ENCODE results near the gene MIX23. TPM values are rescaled to one million over a fixed set of nuclear protein-coding genes. Genes with fewer than 3 reads are reported as not detected.
A peak's percentile ranks its signal among the peaks of the same experiment; 100 is the strongest.

Gene MIX23
- total and polyA plus RNA-seq, 4 donors: 14.0 to 19.6 (median 16.8) TPM

DNA sequence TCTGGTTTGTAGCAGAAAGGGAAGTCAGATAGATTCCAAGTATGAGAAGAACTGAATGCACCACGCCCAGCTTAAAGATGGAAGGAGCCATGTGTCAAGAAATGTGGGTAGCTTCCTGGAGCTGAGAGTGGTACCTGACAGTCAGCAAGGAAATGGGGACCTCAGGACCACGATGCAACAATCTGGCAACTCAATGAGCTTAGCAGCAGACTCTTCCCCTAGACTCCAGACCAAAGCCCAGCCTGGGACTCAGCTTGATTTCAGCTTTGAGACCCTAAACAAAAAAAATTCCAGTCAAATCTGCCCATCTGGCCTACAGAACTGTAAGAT lies 24.4 kb downstream of the MIX23 start:
- Histone ChIP-seq H3K27ac (ENCODE audit: low read depth in 1 of 2, low read length in 2 of 2) (no peak overlapping the region), H3K36me3 (ENCODE audit: control insufficient read depth in 4 of 4, insufficient read depth in 3 of 4, low read depth in 1 of 4, low read length in 3 of 4) (peaks cover 3 to 15% (median 7%) of the 10 kb centered on the region in 4 donors), H3K27me3 (ENCODE audit: control insufficient read depth in 4 of 4, insufficient read depth in 4 of 4, low read length in 3 of 4) (no peaks in the 10 kb centered on the region), H3K4me1 (ENCODE audit: control insufficient read depth in 4 of 4, insufficient read depth in 4 of 4, low read length in 3 of 4) (peaks cover 0 to 8% (median 1%) of the 10 kb centered on the region in 4 donors), H3K4me3 (ENCODE audit: low read depth in 1 of 3, low read length in 3 of 3) (no peak overlapping the region), H3K9me3 (ENCODE audit: control insufficient read depth in 4 of 4, low read length in 3 of 4) (no peaks in the 10 kb centered on the region), H3K9ac (ENCODE audit: low read depth in 1 of 2, low read length in 2 of 2) (no peak overlapping the region)
- DNase-seq (ENCODE audit: low spot score): no peak
- TF ChIP-seq HNF4G (IDR thresholded peaks at IDR 0.05): no peak
- no peak for TF ChIP-seq YY1 (IDR thresholded peaks at IDR 0.05)
- TF ChIP-seq HNF4A (conservative IDR thresholded peaks at IDR 0.05): no peak
- TF ChIP-seq RXRA (IDR thresholded peaks at IDR 0.05): no peak
- no peak for TF ChIP-seq EGR1 (IDR thresholded peaks at IDR 0.05; ENCODE audit: low read depth in 2 of 2)
- TF ChIP-seq, protein P1, sequence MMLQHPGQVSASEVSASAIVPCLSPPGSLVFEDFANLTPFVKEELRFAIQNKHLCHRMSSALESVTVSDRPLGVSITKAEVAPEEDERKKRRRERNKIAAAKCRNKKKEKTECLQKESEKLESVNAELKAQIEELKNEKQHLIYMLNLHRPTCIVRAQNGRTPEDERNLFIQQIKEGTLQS (IDR thresholded peaks at IDR 0.05): no peak
- 94% methylated on average over 2 of the region's 2 CpGs for WGBS

DNA sequence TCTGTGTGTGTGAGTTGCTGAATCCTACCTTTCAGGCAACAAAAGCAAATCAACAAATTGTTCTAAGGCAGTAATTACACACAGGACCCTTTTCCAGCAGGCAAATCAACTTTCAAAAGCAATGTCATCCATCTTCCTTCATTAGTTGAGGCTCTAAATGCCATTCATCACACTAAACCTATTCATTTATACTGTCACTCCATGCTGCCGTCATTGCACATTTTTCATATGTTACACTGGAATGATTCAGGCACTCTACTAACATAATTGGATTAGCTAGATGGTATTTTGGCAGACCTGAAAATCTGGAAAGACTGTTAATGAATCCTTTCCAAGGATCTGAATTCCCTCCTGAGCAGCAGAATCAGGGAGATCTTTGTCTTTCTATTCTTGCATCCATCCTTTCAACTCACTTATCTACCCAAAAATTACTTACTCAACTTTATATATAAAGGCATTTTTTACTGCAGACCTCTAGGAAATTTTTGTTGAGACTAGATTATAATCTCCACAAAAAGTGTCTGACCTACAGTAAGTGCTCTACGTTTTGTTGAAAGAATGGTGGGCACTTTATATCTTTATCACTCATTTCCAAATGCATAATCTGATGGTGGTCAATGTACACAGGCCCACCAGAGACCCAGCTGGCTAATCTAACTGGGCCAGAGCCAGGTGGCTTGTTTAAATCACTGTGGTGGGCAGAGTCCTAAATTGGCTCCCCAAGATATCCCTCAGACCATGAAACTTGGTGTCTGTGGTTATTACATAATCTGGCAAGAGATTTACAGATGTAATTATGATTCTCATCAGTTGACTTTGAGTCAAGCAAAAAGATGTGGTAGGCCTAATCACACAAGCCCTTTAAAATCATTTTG lies 25.0 kb downstream of the MIX23 start:
- Histone ChIP-seq H3K27me3 (ENCODE audit: control insufficient read depth in 4 of 4, insufficient read depth in 4 of 4, low read length in 3 of 4) (no peaks in the 10 kb centered on the region), H3K36me3 (ENCODE audit: control insufficient read depth in 4 of 4, insufficient read depth in 3 of 4, low read depth in 1 of 4, low read length in 3 of 4) (peaks cover 3 to 15% (median 7%) of the 10 kb centered on the region in 4 donors)

DNA sequence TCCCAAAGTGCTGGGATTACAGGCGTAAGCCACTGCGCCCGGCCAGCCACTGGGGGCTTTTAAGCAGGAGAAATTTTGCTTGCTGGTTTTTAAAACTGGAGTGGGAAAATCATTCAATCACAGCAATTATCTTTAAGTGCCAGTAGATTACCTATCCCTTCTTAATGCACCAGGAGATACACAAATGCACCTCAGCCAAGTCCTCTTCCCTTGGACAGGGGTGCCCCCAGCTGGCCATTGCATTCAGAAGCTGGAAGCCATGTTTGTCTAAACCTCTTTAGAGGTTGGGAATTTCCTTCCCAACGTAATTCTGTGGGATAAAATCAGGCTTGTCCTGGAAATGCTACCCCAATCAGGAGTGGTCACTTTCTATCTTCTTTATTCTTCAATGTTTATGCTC lies 26.6 kb downstream of the MIX23 start:
- Histone ChIP-seq H3K9me3 (ENCODE audit: control insufficient read depth in 4 of 4, low read length in 3 of 4) (no peaks in the 10 kb centered on the region), H3K36me3 (ENCODE audit: control insufficient read depth in 4 of 4, insufficient read depth in 3 of 4, low read depth in 1 of 4, low read length in 3 of 4) (peaks cover 0 to 15% (median 6%) of the 10 kb centered on the region in 4 donors), H3K27ac (ENCODE audit: low read depth in 1 of 2, low read length in 2 of 2) (no peak overlapping the region), H3K4me1 (ENCODE audit: control insufficient read depth in 4 of 4, insufficient read depth in 4 of 4, low read length in 3 of 4) (peaks cover 0 to 10% (median 5%) of the 10 kb centered on the region in 4 donors), H3K27me3 (ENCODE audit: control insufficient read depth in 4 of 4, insufficient read depth in 4 of 4, low read length in 3 of 4) (no peaks in the 10 kb centered on the region), H3K9ac (ENCODE audit: low read depth in 1 of 2, low read length in 2 of 2) (no peak overlapping the region), H3K4me3 (ENCODE audit: low read depth in 1 of 3, low read length in 3 of 3) (no peak overlapping the region)
- 78% methylated on average over 4 of the region's 4 CpGs for WGBS
- no peak for DNase-seq (ENCODE audit: low spot score)
- TF ChIP-seq, protein P2, sequence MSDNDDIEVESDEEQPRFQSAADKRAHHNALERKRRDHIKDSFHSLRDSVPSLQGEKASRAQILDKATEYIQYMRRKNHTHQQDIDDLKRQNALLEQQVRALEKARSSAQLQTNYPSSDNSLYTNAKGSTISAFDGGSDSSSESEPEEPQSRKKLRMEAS (IDR thresholded peaks at IDR 0.05): no peak
- TF ChIP-seq HNF4G (IDR thresholded peaks at IDR 0.05) (no peak), FOXA2 (IDR thresholded peaks at IDR 0.05) (no peak), TAF1 (conservative IDR thresholded peaks at IDR 0.05) (no peak), SP1 (IDR thresholded peaks at IDR 0.05) (no peak), NR2F2 (IDR thresholded peaks at IDR 0.05) (no peak), FOXA1 (IDR thresholded peaks at IDR 0.05) (no peak), JUND (IDR thresholded peaks at IDR 0.05) (no peak), EGR1 (IDR thresholded peaks at IDR 0.05; ENCODE audit: low read depth in 2 of 2) (no peak), YY1 (IDR thresholded peaks at IDR 0.05) (peak; percentile 64), GABPA (IDR thresholded peaks at IDR 0.05 in 1 of 2, conservative IDR thresholded peaks at IDR 0.05 in 1 of 2) (no peak), HNF4A (conservative IDR thresholded peaks at IDR 0.05) (no peak), RAD21 (IDR thresholded peaks at IDR 0.05) (peak; percentile 75)
- TF ChIP-seq, protein P1 (IDR thresholded peaks at IDR 0.05): no peak
- TF ChIP-seq, protein P3, sequence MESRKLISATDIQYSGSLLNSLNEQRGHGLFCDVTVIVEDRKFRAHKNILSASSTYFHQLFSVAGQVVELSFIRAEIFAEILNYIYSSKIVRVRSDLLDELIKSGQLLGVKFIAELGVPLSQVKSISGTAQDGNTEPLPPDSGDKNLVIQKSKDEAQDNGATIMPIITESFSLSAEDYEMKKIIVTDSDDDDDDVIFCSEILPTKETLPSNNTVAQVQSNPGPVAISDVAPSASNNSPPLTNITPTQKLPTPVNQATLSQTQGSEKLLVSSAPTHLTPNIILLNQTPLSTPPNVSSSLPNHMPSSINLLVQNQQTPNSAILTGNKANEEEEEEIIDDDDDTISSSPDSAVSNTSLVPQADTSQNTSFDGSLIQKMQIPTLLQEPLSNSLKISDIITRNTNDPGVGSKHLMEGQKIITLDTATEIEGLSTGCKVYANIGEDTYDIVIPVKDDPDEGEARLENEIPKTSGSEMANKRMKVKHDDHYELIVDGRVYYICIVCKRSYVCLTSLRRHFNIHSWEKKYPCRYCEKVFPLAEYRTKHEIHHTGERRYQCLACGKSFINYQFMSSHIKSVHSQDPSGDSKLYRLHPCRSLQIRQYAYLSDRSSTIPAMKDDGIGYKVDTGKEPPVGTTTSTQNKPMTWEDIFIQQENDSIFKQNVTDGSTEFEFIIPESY (IDR thresholded peaks at IDR 0.05): no peak

More for the DNA sequence above, 25.0 kb downstream of the MIX23 start:
- no peak overlapping the region for H3K4me3 ChIP-seq (ENCODE audit: low read depth in 1 of 3, low read length in 3 of 3)
- H3K27ac ChIP-seq (ENCODE audit: low read depth in 1 of 2, low read length in 2 of 2): no peak overlapping the region
- no peak for TF ChIP-seq RXRA (IDR thresholded peaks at IDR 0.05)
- TF ChIP-seq, protein P4, sequence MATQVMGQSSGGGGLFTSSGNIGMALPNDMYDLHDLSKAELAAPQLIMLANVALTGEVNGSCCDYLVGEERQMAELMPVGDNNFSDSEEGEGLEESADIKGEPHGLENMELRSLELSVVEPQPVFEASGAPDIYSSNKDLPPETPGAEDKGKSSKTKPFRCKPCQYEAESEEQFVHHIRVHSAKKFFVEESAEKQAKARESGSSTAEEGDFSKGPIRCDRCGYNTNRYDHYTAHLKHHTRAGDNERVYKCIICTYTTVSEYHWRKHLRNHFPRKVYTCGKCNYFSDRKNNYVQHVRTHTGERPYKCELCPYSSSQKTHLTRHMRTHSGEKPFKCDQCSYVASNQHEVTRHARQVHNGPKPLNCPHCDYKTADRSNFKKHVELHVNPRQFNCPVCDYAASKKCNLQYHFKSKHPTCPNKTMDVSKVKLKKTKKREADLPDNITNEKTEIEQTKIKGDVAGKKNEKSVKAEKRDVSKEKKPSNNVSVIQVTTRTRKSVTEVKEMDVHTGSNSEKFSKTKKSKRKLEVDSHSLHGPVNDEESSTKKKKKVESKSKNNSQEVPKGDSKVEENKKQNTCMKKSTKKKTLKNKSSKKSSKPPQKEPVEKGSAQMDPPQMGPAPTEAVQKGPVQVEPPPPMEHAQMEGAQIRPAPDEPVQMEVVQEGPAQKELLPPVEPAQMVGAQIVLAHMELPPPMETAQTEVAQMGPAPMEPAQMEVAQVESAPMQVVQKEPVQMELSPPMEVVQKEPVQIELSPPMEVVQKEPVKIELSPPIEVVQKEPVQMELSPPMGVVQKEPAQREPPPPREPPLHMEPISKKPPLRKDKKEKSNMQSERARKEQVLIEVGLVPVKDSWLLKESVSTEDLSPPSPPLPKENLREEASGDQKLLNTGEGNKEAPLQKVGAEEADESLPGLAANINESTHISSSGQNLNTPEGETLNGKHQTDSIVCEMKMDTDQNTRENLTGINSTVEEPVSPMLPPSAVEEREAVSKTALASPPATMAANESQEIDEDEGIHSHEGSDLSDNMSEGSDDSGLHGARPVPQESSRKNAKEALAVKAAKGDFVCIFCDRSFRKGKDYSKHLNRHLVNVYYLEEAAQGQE (IDR thresholded peaks at IDR 0.05): no peak
- TF ChIP-seq, protein P2 (IDR thresholded peaks at IDR 0.05): no peak
- WGBS: 82% methylated on average over 2 of the region's 2 CpGs
- peaks cover 0 to 8% (median 2%) of the 10 kb centered on the region in 4 donors for H3K4me1 ChIP-seq (ENCODE audit: control insufficient read depth in 4 of 4, insufficient read depth in 4 of 4, low read length in 3 of 4)
- H3K9ac ChIP-seq (ENCODE audit: low read depth in 1 of 2, low read length in 2 of 2): no peak overlapping the region
- no peaks in the 10 kb centered on the region for H3K9me3 ChIP-seq (ENCODE audit: control insufficient read depth in 4 of 4, low read length in 3 of 4)
- DNase-seq (ENCODE audit: low spot score): no peak
